ENCODE measurements around the gene DPF3. TPM values are rescaled to one million over a fixed set of nuclear protein-coding genes. Genes with fewer than 3 reads are reported as not detected.

DPF3 gene
- total and polyA plus RNA-seq, 2 of the 13 experiments (the other 11 are each of a cell fraction or from before 2014, with no cell fraction given) = 0.09 to 0.60 TPM

- no peak overlapping the region for H3K4me2 ChIP-seq (ENCODE audit: low read depth, low read length)
- DNase-seq (ENCODE audit: low spot score) = no peak
- H3K4me3 ChIP-seq (replicated peaks in 1 of 3; ENCODE audit: insufficient read depth in 1 of 3, low read depth in 2 of 3, low read length in 3 of 3) = no peak overlapping the region
- no peak for ATAC-seq
- in situ Hi-C loops (cut with HindIII; ENCODE audit: extremely low pct_ligation_motif_present, low pct_unique_long_range_greater_than_20kb) (no loop called here), intact Hi-C loops (cut with micrococcal nuclease; ENCODE audit: unreplicated experiment) (no loop called here)
- H3K9me3 ChIP-seq (ENCODE audit: low read length) = no peaks in the 10 kb centered on the region
- CTCF ChIA-PET (ENCODE audit: low intra/inter-chr PET ratio, low total read pairs) = no interaction called here
- no TSS peak for BruUV-seq (replicated peaks)
- H3K36me3 ChIP-seq (replicated peaks in 1 of 2; ENCODE audit: control insufficient read depth in 1 of 2, insufficient read depth in 2 of 2, low read length in 2 of 2) = no peaks in the 10 kb centered on the region
- no peak overlapping the region for H3K9ac ChIP-seq (ENCODE audit: insufficient read depth, low read depth, low read length)
- no peak overlapping the region for H3K27ac ChIP-seq (ENCODE audit: extremely low read length, insufficient read depth, low read length)
- H2AFZ ChIP-seq (ENCODE audit: low read length) = no peak overlapping the region
- no peaks in the 10 kb centered on the region for H3K4me1 ChIP-seq (ENCODE audit: insufficient read depth, low read length)
- H4K20me1 ChIP-seq (ENCODE audit: insufficient read depth, low read length) = no peaks in the 10 kb centered on the region
- H3K27me3 ChIP-seq (ENCODE audit: control insufficient read depth in 1 of 2, insufficient read depth in 2 of 2, low read length in 2 of 2) = peaks cover 2 to 5% of the 10 kb centered on the region in 2 experiments; a peak in 2 of 5 replicates
- TF ChIP-seq MAFK (conservative IDR thresholded peaks at IDR 0.05 in 1 of 2, IDR thresholded peaks at IDR 0.05 in 1 of 2; ENCODE audit: low read length in 2 of 2) (peak; percentile 67 to 80; a peak in 3 of 4 replicates), CEBPG (CRISPR knock-in tag; IDR thresholded peaks at IDR 0.05) (no peak), MAFF (IDR thresholded peaks at IDR 0.05; ENCODE audit: low read depth, low read length) (peak; percentile 56; the same call in 1 of the 2 replicates), TEAD2 (CRISPR knock-in tag; IDR thresholded peaks at IDR 0.05) (no peak)
- H3K79me2 ChIP-seq (ENCODE audit: insufficient read depth, low read length) = no peaks in the 10 kb centered on the region
- FAIRE-seq = no peak
- POLR2A ChIA-PET = no interaction called here
Measured at GRCh38 chr14:72589652-72590051, 304.2 kb downstream of the DPF3 start.

GRCh38 chr14:72588521-72588920 is 305.4 kb downstream of the DPF3 start:
- BruUV-seq (replicated peaks) = no TSS peak
- intact Hi-C loops (cut with micrococcal nuclease; ENCODE audit: unreplicated experiment) (no loop called here), in situ Hi-C loops (cut with HindIII; ENCODE audit: extremely low pct_ligation_motif_present, low pct_unique_long_range_greater_than_20kb) (no loop called here)
- Histone ChIP-seq H3K9me3 (ENCODE audit: low read length) (no peaks in the 10 kb centered on the region), H3K9ac (ENCODE audit: insufficient read depth, low read depth, low read length) (no peak overlapping the region), H4K20me1 (ENCODE audit: insufficient read depth, low read length) (no peaks in the 10 kb centered on the region), H3K79me2 (ENCODE audit: insufficient read depth, low read length) (no peaks in the 10 kb centered on the region), H3K27ac (ENCODE audit: extremely low read length, insufficient read depth, low read length) (no peak overlapping the region), H3K36me3 (replicated peaks in 1 of 2; ENCODE audit: control insufficient read depth in 1 of 2, insufficient read depth in 2 of 2, low read length in 2 of 2) (no peaks in the 10 kb centered on the region), H3K4me1 (ENCODE audit: insufficient read depth, low read length) (no peaks in the 10 kb centered on the region), H3K27me3 (ENCODE audit: control insufficient read depth in 1 of 2, insufficient read depth in 2 of 2, low read length in 2 of 2) (peaks cover 2 to 5% of the 10 kb centered on the region in 2 experiments; a peak in 2 of 5 replicates), H3K4me2 (ENCODE audit: low read depth, low read length) (no peak overlapping the region), H2AFZ (ENCODE audit: low read length) (no peak overlapping the region), H3K4me3 (replicated peaks in 1 of 3; ENCODE audit: insufficient read depth in 1 of 3, low read depth in 2 of 3, low read length in 3 of 3) (no peak overlapping the region)
- no peak for DNase-seq (ENCODE audit: low spot score)
- ATAC-seq = no peak
- TF ChIP-seq ZNF720 (CRISPR knock-in tag; IDR thresholded peaks at IDR 0.05) (no peak), TERF1 (CRISPR knock-in tag; IDR thresholded peaks at IDR 0.05) (no peak), ZNF703 (CRISPR knock-in tag; IDR thresholded peaks at IDR 0.05; ENCODE audit: borderline replicate concordance) (no peak), MED1 (CRISPR knock-in tag; IDR thresholded peaks at IDR 0.05) (no peak), MYNN (CRISPR knock-in tag; IDR thresholded peaks at IDR 0.05; ENCODE audit: low read depth) (no peak), ATF1 (CRISPR knock-in tag; IDR thresholded peaks at IDR 0.05) (no peak), NCOA1 (CRISPR knock-in tag; IDR thresholded peaks at IDR 0.05) (no peak), ELF4 (CRISPR knock-in tag; IDR thresholded peaks at IDR 0.05; ENCODE audit: borderline replicate concordance) (no peak), SKI (IDR thresholded peaks at IDR 0.05; ENCODE audit: partially characterized antibody) (no peak), ZNF225 (CRISPR knock-in tag; IDR thresholded peaks at IDR 0.05) (no peak), ZNF354B (CRISPR knock-in tag; IDR thresholded peaks at IDR 0.05) (no peak), ZNF850 (CRISPR knock-in tag; conservative IDR thresholded peaks at IDR 0.05) (no peak), MNT (IDR thresholded peaks at IDR 0.05) (no peak), ZSCAN22 (CRISPR knock-in tag; IDR thresholded peaks at IDR 0.05) (no peak), THYN1 (CRISPR knock-in tag; IDR thresholded peaks at IDR 0.05; ENCODE audit: borderline replicate concordance, low read depth) (no peak), ZMYM3 (CRISPR knock-in tag; IDR thresholded peaks at IDR 0.05) (no peak), JUN (CRISPR knock-in tag; IDR thresholded peaks at IDR 0.05) (no peak)
- CTCF ChIA-PET (ENCODE audit: low intra/inter-chr PET ratio, low total read pairs) = no interaction called here
- 2% methylated on average over 3 of the region's 5 CpGs for WGBS (ENCODE audit: low lambda C conversion rate)
- POLR2A ChIA-PET = no interaction called here
- FAIRE-seq = no peak
